Subcutaneous adipose tissue (tissue), 4 donors: ENCODE measurements around the gene PPFIA4. TPM values are rescaled to one million over a fixed set of nuclear protein-coding genes. Genes with fewer than 3 reads are reported as not detected.

Source experiments
- total RNA-seq, 4 donors: library from RNA; depleted of rRNA; stranded (reverse); fragments of >200 nt; gene quantifications; one replicate each; pipeline ENCODE4 v1.1.0, GENCODE V29; 2016
- TF ChIP-seq, protein P1 (sequence below): fragments of 450-650 bp; IDR thresholded peaks from one replicate; pipeline ENCODE4 v1.5.1; 2016; ENCODE audit warnings: low read depth, mild to moderate bottlenecking, control low read depth, antibody characterized with exemption, moderate library complexity

The PPFIA4 gene
- total RNA-seq, 4 donors from 2014 or later = 0.16 to 0.19 (median 0.17) TPM; not detected in 1

DNA sequence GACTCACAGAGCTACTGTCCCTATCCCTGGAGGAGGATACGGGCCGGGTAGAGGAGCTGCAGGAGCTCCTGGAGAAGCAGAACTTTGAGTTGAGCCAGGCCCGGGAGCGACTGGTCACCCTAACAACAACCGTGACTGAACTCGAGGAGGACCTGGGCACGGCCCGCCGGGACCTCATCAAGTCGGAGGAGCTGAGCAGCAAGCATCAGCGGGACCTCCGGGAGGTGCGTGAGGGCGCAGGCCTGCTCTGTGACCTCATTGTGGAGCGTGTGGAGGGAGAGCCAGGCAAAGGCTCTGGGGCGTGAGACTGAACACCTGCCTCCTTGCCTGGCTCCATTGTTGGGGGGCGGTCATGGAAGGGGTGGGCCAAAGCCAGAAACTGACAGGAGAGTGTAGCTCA lies 19.0 kb downstream of the PPFIA4 start:
- TF ChIP-seq, protein P1, sequence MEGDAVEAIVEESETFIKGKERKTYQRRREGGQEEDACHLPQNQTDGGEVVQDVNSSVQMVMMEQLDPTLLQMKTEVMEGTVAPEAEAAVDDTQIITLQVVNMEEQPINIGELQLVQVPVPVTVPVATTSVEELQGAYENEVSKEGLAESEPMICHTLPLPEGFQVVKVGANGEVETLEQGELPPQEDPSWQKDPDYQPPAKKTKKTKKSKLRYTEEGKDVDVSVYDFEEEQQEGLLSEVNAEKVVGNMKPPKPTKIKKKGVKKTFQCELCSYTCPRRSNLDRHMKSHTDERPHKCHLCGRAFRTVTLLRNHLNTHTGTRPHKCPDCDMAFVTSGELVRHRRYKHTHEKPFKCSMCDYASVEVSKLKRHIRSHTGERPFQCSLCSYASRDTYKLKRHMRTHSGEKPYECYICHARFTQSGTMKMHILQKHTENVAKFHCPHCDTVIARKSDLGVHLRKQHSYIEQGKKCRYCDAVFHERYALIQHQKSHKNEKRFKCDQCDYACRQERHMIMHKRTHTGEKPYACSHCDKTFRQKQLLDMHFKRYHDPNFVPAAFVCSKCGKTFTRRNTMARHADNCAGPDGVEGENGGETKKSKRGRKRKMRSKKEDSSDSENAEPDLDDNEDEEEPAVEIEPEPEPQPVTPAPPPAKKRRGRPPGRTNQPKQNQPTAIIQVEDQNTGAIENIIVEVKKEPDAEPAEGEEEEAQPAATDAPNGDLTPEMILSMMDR = no peak

DNA sequence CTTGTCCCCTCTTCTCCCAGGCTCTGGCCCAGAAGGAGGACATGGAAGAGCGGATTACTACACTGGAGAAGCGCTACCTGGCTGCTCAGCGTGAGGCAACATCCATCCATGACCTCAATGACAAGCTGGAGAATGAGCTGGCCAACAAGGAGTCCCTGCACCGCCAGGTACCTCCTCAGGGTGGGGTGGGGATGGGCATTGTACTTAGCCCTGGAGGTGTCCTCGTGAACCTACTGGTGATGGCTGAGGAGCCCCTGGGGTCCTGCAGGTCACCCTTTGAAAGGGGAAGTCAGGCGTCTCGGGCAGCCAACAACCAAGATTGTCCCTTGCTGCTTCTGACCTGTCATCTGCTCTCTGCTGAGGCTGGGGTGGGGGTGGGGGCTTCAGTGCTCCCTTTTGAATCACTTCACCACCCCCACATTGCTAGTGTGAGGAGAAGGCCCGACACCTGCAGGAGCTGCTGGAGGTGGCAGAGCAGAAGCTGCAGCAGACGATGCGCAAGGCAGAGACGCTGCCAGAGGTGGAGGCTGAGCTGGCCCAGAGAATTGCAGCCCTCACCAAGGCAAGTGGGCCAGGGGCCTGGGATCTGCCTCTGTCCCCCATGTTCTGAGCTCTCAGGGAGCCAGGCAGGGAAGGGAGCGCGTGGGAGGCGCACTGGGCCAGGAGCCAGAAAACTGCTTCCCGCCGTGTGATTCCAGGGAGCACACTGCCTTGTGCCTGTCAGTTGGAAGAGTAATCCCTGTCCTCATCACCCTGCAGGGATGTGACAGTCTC lies 19.7 kb downstream of the PPFIA4 start:
- TF ChIP-seq, protein P1 = no peak

DNA sequence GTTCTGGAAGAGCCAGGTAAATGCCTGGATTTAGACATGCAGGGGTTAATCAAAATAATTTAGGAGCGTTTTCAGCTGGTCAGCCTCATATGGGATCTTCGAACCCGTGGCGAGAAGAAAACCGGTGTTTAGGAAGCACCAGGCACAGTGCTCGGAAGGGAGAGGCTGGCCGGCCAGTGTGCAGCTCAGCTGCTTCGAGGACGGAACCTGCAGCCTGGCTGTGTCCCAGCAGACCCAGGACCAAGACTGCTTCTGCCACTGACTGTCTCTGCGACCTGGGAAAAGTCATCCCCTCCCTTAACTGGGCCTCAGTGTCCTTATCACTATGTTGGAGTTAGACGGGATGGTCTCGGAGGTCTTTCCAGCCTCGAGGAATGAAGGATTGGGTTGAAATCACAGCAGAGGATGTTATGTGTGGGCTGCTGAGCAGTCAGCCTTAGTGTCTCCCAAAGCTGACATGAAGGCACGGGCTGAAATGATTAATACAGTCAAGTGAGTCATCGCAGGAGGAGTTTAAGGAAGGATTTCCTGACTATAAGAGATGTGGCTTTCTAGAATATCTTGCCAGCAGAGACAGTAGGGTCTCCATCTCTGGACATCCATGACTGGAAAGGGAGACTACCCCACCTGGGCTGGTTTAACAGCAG lies 20.8 kb downstream of the PPFIA4 start:
- TF ChIP-seq, protein P1 = no peak

DNA sequence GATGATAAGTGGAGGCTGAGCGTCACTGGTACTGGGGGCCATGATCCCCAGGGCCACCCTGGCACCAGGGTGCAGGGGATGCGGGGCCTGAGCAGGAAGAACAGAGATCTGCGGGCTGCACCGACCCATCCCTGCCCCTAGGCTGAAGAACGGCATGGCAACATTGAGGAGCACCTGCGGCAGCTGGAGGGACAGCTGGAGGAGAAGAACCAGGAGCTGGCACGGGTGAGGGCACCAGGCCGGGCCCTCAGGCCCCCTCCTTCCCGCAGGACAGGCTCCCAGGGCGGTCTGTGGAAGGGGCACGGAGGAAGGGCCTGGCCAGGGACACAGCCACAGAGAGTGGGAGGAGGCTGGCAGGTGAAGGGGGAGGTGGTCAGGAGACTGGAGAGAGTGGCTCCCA lies 21.8 kb downstream of the PPFIA4 start:
- TF ChIP-seq, protein P1 = no peak

DNA sequence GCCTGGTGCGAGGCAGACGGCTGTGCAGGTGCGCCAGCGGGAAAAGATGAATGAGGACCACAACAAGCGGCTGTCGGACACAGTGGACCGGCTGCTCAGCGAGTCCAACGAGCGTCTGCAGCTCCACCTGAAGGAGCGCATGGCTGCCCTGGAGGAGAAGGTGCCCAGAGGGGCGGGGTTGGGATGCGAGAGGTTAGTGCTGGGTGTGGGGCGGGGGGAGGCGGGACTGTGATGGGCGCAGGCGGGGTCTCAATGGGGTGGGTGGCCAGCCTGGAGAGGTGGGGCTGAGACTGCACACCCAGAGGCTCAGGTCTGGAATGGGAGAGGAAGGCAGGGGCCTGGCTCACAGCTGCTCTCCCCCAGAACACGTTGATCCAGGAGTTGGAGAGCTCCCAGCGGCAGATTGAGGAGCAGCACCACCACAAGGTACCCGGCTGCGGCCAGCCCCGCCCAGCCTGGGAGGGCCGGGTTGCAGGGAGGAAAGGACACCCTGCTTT lies 22.3 kb downstream of the PPFIA4 start:
- TF ChIP-seq, protein P1 = no peak

DNA sequence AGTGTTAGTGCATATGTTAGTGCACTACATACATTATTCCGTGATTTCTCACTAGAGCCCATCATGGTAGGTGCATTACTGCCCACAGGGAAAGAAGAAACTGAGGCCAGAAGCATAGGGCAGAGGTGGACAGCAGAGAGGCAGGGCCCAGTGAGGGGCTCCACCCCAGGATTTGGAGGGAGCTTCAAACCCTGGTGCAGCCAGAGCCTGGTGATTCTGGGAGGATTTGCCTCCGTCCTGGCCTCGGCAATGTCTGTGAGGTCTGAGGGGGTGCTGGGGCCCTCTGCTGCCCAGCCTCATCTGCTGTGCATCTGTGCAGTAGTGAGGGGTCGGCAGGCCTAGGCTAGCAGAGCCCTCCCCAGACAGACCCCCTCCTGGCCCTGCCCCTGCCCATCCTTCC lies 22.8 kb downstream of the PPFIA4 start:
- TF ChIP-seq, protein P1 = no peak

DNA sequence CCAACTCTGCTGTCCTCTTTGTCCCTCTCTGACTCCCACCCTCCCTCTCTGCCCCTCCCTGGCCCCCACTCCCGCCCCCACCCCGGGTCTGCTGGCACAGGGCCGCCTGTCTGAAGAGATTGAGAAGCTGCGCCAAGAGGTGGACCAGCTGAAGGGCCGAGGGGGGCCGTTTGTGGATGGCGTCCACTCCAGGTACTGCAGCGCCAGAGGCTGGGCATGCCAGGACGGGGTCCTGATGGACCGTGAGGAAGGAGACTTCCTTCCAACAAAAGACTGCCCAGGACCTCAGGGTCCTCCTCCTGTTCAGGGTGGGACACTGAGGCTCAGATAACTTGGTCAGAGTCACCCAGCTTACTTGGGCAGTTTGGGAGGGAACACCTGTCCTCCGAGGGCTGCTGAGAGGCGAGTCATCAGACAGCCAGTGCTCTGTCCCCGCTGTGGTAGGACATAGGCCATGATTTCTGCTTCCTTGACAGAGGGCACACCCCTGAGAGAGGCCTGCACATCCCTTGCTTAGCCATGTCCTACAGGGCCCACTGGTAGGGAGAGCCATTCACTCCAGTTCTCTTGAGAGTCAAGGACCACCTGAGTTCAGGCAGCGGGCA lies 23.4 kb downstream of the PPFIA4 start:
- TF ChIP-seq, protein P1 = no peak
